IMR-90 (cell line): Measurements from ENCODE around the gene FRY. TPM values are rescaled to one million over a fixed set of nuclear protein-coding genes. Genes with fewer than 3 reads are reported as not detected.
A peak's percentile ranks its signal among the peaks of the same experiment; 100 is the strongest.

Experiments
- ATAC-seq: fragments of 200-7000 bp; cut with Tn5 transposase; 2 replicates; pipeline ENCODE4 v1.9.1; 2020; ENCODE audit warnings: low read depth, mild to moderate bottlenecking, moderate library complexity
- BruUV-seq: library from RNA; stranded (reverse); fragments of 400-500 nt; replicated peaks from 2 replicates; lab custom pipeline; 2021; lab: Mats Ljungman, UMichigan
- CTCF ChIA-PET: fragments of 300-600 bp; formaldehyde crosslinking; extraction: SDS; loops from one replicate; lab custom pipeline; 2021; ENCODE audit warnings: antibody characterized with exemption; lab: Yijun Ruan, JAX
- POLR2A ChIA-PET: fragments of 300-600 bp; sonication (Branson Sonifier 250); formaldehyde crosslinking; loops from one replicate; lab custom pipeline; 2022; ENCODE audit warnings: antibody characterized with exemption; ENCODE audit not compliant: unreplicated experiment; lab: Charles Lee
- DNase-seq: peaks from one replicate; pipeline ENCODE4 v3.0.0; 2013
- H2AFZ ChIP-seq: replicated peaks from 2 replicates; pipeline ENCODE3; 2013; ENCODE audit warnings: low read length, mild to moderate bottlenecking; ENCODE audit not compliant: poor library complexity
- H2AK5ac ChIP-seq: 2 replicates; pipeline ENCODE4 v1.6.1; 2013; ENCODE audit warnings: low read depth, low read length, inconsistent platforms
- H2AK9ac ChIP-seq: replicated peaks from 2 replicates; pipeline ENCODE3; 2013; ENCODE audit warnings: mild to moderate bottlenecking, low read depth, low read length, moderate library complexity; ENCODE audit not compliant: poor library complexity
- H2BK120ac ChIP-seq: 2 replicates; pipeline ENCODE4 v1.6.1; 2013; ENCODE audit warnings: low read depth, low read length, inconsistent platforms
- H2BK15ac ChIP-seq: 3 replicates; pipeline ENCODE4 v1.6.1; 2013; ENCODE audit warnings: low read depth, low read length, inconsistent platforms
- H2BK20ac ChIP-seq: 2 replicates; pipeline ENCODE4 v1.6.1; 2013; ENCODE audit warnings: low read depth, mild to moderate bottlenecking, inconsistent platforms, low read length, moderate library complexity
- H2BK5ac ChIP-seq: 2 replicates; pipeline ENCODE4 v1.6.1; 2013; ENCODE audit warnings: mild to moderate bottlenecking, low read depth, low read length, inconsistent platforms; ENCODE audit not compliant: poor library complexity, severe bottlenecking
- H3K14ac ChIP-seq: replicated peaks from 2 replicates; pipeline ENCODE4 v1.6.1; 2013; ENCODE audit warnings: low read depth, low read length, inconsistent platforms
- H3K18ac ChIP-seq: 2 replicates; pipeline ENCODE4 v1.6.1; 2013; ENCODE audit warnings: low read depth, low read length, control low read depth
- H3K23ac ChIP-seq: 2 replicates; pipeline ENCODE4 v1.6.1; 2013; ENCODE audit warnings: low read depth, low read length, inconsistent platforms
- H3K27ac ChIP-seq: 2 replicates; pipeline ENCODE4 v1.5.1; 2013; ENCODE audit warnings: mild to moderate bottlenecking, control low read depth, low read length; ENCODE audit not compliant: insufficient read depth
- H3K27me3 ChIP-seq: 2 replicates; pipeline ENCODE4 v1.6.1; 2013; ENCODE audit warnings: low read length; ENCODE audit not compliant: control insufficient read depth, insufficient read depth
- H3K36me3 ChIP-seq: 2 replicates; pipeline ENCODE4 v1.6.1; 2013; ENCODE audit warnings: low read length, mixed read lengths; ENCODE audit not compliant: control insufficient read depth, insufficient read depth
- H3K4ac ChIP-seq: 2 replicates; pipeline ENCODE4 v1.6.1; 2013; ENCODE audit warnings: low read depth, low read length, inconsistent platforms
- H3K4me1 ChIP-seq: 2 replicates; pipeline ENCODE4 v1.6.1; 2013; ENCODE audit warnings: low read length, mixed read lengths; ENCODE audit not compliant: control insufficient read depth, insufficient read depth
- H3K4me2 ChIP-seq: 2 replicates; pipeline ENCODE4 v1.6.1; 2013; ENCODE audit warnings: low read depth, mild to moderate bottlenecking, control low read depth, low read length, moderate library complexity
- H3K4me3 ChIP-seq: 2 replicates; pipeline ENCODE4 v1.5.1; 2013; ENCODE audit warnings: low read depth, mild to moderate bottlenecking, control low read depth, low read length, moderate library complexity; ENCODE audit not compliant: insufficient read depth
- H3K56ac ChIP-seq: 2 replicates; pipeline ENCODE4 v1.6.1; 2013; ENCODE audit warnings: low read length, inconsistent platforms; ENCODE audit not compliant: insufficient read depth; ENCODE audit errors: extremely low read depth
- H3K79me1 ChIP-seq, 2 experiments: 2 replicates each; pipeline ENCODE4 v1.6.1; 2013; ENCODE audit warnings: low read length in 2 of 2, inconsistent platforms in 1 of 2, low read depth in 1 of 2
- H3K9ac ChIP-seq: 2 replicates; pipeline ENCODE4 v1.6.1; 2013; ENCODE audit warnings: low read depth, low read length, control low read depth
- H3K9me1 ChIP-seq: 2 replicates; pipeline ENCODE4 v1.6.1; 2013; ENCODE audit warnings: low read length, inconsistent platforms; ENCODE audit not compliant: insufficient read depth
- H3K9me3 ChIP-seq: 2 replicates; pipeline ENCODE4 v1.6.1; 2013; ENCODE audit warnings: low read length; ENCODE audit not compliant: control insufficient read depth, insufficient read depth
- H4K20me1 ChIP-seq: 2 replicates; pipeline ENCODE4 v1.6.1; 2013; ENCODE audit warnings: low read length, inconsistent platforms; ENCODE audit not compliant: insufficient read depth
- H4K5ac ChIP-seq: 2 replicates; pipeline ENCODE4 v1.6.1; 2013; ENCODE audit warnings: mild to moderate bottlenecking, low read depth, low read length, control low read depth
- H4K8ac ChIP-seq, 2 experiments: 2 replicates each; pipeline ENCODE4 v1.6.1; 2013; ENCODE audit warnings: low read depth in 2 of 2, low read length in 2 of 2, control low read depth in 1 of 2, inconsistent platforms in 1 of 2
- H4K91ac ChIP-seq: 2 replicates; pipeline ENCODE4 v1.6.1; 2013; ENCODE audit warnings: low read depth, low read length, inconsistent platforms; ENCODE audit not compliant: insufficient read depth
- CEBPB ChIP-seq: IDR thresholded peaks from 2 replicates; pipeline ENCODE4 v1.6.1; 2012; ENCODE audit warnings: low read depth, low read length, improper control_type of control experiment
- RAD21 ChIP-seq: IDR thresholded peaks from 2 replicates; pipeline ENCODE4 v1.6.1; 2012; ENCODE audit warnings: low read length, improper control_type of control experiment
- WGBS, 2 experiments: methylation state at CpG; one replicate each; pipeline versions ENCODE4 v1.1.5 to v1.1.7; 2013; ENCODE audit warnings: missing lambda C conversion rate in 2 of 2; ENCODE audit not compliant: insufficient read length in 1 of 2; ENCODE audit errors: extremely low coverage in 2 of 2; 5-methylcytosine and 5-hydroxymethylcytosine counted together
- dilution Hi-C: fragments of 300-500 bp; cut with HindIII; formaldehyde crosslinking; loops from one replicate; pipeline ENCODE4 v1.14.3; 2018; ENCODE audit warnings: low sequenced_read_pairs; ENCODE audit not compliant: unreplicated experiment
- in situ Hi-C: fragments of 300-500 bp; cut with MboI; formaldehyde crosslinking; loops from 3 replicates; pipeline ENCODE4 v1.14.3; 2019; ENCODE audit warnings: low sequenced_read_pairs, inconsistent platforms, mixed read lengths
- intact Hi-C: fragments of 100-400 bp; cut with micrococcal nuclease; formaldehyde crosslinking; loops from 2 replicates; pipeline ENCODE4 v1.10.0; 2022
- polyA plus RNA-seq, 3 experiments: library from polyadenylated mRNA; depleted of rRNA; stranded (reverse); fragments of >200 nt; gene quantifications; 2 replicates each; pipeline ENCODE4 v1.2.3, GENCODE V29; 2012; ENCODE audit warnings: low replicate concordance in 1 of 3
- total RNA-seq: library from RNA; depleted of rRNA; stranded (reverse); fragments of >200 nt; gene quantifications from 2 replicates; pipeline ENCODE4 v1.2.3, GENCODE V29; 2012

FRY gene
- total and polyA plus RNA-seq, 2 of the 4 experiments (the other 2 are of a cell fraction), result 3.0 to 4.8 TPM

DNA sequence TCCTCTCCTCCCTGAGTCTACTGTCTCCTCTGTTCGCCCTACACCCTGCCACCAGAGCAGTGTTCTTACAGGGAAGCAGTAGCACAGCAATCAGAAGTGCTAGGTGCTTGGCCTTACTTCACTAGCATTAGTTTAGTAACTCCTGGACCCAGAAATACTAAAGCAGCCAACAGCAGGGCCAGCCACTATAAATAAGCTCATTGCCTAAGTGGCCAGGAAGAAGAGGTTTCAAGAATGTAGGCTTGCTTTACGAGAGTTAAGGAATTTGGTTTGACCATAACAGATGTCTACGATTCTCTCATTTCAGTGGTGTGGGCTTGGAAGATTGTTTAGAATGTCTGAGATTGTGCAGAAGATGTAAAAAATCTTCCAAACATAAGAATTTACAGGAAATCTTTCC, 180.2 kb downstream of the FRY start:
- Histone ChIP-seq H2BK5ac (peak overlapping the region; percentile 98), H2AFZ (peak overlapping the region; percentile 81), H4K8ac (peak overlapping the region; percentile 12 to 99), H2BK120ac (peak overlapping the region; percentile 99), H3K79me1 (peaks cover 0 to 14% of the 10 kb centered on the region in 2 experiments; a peak in 1 of 4 replicates), H3K9me1 (peaks cover 14% of the 10 kb centered on the region), H2BK15ac (peak overlapping the region; percentile 77; the same call in 2 of the 3 replicates), H3K4me2 (peak overlapping the region; percentile 30), H3K27me3 (no peaks in the 10 kb centered on the region), H4K91ac (peak overlapping the region; percentile 99), H3K23ac (peak overlapping the region; percentile 98), H2AK5ac (peak overlapping the region; percentile 96), H3K4me1 (peaks cover 25% of the 10 kb centered on the region), H3K9me3 (no peaks in the 10 kb centered on the region), H3K4ac (peak overlapping the region; percentile 99), H3K14ac (peak overlapping the region; percentile 98), H2BK20ac (peak overlapping the region; percentile 99), H3K56ac (peak overlapping the region; percentile 94; the same call in 1 of the 2 replicates), H3K4me3 (no peak overlapping the region), H3K36me3 (peaks cover 11% of the 10 kb centered on the region; the same call in 1 of the 2 replicates), H3K9ac (peak overlapping the region; percentile 33), H4K20me1 (no peaks in the 10 kb centered on the region; the same call in 1 of the 2 replicates), H4K5ac (peak overlapping the region; percentile 86), H2AK9ac (peak overlapping the region; percentile 37), H3K27ac (peak overlapping the region; percentile 82), H3K18ac (peak overlapping the region; percentile 88)
- BruUV-seq, result no TSS peak
- ATAC-seq (peak; percentile 84), DNase-seq (peak; percentile 95)
- dilution Hi-C loops, result no loop called here
- in situ Hi-C loops, result no loop called here
- WGBS, 2 experiments, result no CpG with 5 or more reads among the region's 3 CpGs
- intact Hi-C loops, result loop anchor here (5.0 kb wide), 1 partner anchor 180 kb away; the partner anchor contains the start of gene FRY
- CTCF ChIA-PET, result interaction anchor here (1.0 to 1.5 kb wide), 2 partner anchors 23 to 47 kb away, joined by 3 to 4 read pairs; no protein-coding TSS in a partner anchor
- TF ChIP-seq RAD21, result no peak
- peak; percentile 82 for TF ChIP-seq CEBPB
- POLR2A ChIA-PET, result interaction anchor here (0.8 to 1.7 kb wide), 2 partner anchors 14 to 180 kb away, joined by 10 to 14 read pairs; partner anchors contain the start of gene FRY
